OCI-LY1 (cell line): ENCODE data around the gene LRP2.

Experiments
- EZH2 ChIP-seq: fragments of 200-600 bp; sonication (generic), shearing (Covaris generic); IDR thresholded peaks from 2 replicates; pipeline ENCODE4 v1.8.0; 2017; ENCODE audit warnings: borderline replicate concordance, mixed run types, mild to moderate bottlenecking, antibody characterized with exemption, low read length, moderate library complexity, mixed read lengths
- TF ChIP-seq, protein P1 (sequence below): fragments of 200-600 bp; sonication (generic), shearing (Covaris generic); IDR thresholded peaks from 2 replicates; pipeline ENCODE4 v1.5.1; 2017; ENCODE audit warnings: mild to moderate bottlenecking, antibody characterized with exemption, low read length, moderate library complexity, mixed read lengths

DNA sequence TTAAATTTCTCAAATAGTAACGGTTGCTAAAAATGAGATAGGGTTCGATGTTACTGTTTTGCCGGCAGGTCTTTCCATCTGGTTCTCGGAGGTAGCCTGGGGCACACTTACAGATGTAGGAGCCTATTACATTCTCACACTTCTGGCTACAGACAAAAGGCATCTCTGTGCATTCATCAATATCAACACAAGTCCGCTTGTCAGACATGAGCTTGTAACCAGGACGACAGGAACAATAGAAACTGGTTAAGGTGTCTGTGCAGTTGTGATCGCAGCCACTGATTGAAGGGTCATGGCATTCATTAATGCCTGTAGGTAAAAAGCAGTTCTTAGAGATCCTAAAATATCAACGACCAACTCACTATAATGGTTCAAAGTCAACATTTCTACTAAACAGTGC lies 176.6 kb downstream of the LRP2 start:
- TF ChIP-seq, protein P1, sequence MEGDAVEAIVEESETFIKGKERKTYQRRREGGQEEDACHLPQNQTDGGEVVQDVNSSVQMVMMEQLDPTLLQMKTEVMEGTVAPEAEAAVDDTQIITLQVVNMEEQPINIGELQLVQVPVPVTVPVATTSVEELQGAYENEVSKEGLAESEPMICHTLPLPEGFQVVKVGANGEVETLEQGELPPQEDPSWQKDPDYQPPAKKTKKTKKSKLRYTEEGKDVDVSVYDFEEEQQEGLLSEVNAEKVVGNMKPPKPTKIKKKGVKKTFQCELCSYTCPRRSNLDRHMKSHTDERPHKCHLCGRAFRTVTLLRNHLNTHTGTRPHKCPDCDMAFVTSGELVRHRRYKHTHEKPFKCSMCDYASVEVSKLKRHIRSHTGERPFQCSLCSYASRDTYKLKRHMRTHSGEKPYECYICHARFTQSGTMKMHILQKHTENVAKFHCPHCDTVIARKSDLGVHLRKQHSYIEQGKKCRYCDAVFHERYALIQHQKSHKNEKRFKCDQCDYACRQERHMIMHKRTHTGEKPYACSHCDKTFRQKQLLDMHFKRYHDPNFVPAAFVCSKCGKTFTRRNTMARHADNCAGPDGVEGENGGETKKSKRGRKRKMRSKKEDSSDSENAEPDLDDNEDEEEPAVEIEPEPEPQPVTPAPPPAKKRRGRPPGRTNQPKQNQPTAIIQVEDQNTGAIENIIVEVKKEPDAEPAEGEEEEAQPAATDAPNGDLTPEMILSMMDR, result no peak
- no peak for TF ChIP-seq EZH2
